Skeletal muscle cell (primary cell): ENCODE results near the gene AP2B1.
"Not testable (repeated sequence)": the region's sequence is repeated elsewhere in the genome, so short reads cannot be mapped to it uniquely, and the experiment has no call there.

ENCODE experiments used
- DNase-seq: peaks from one replicate; pipeline ENCODE4 v3.0.0-alpha.2; 2010; ENCODE audit warnings: low read depth
- H3K4me3 ChIP-seq: 2 replicates; pipeline ENCODE4 v1.5.1; 2011; ENCODE audit warnings: low read depth, mild to moderate bottlenecking, control low read depth, low read length, moderate library complexity

AP2B1 gene

GRCh38 chr17:35587074-35587961, at the start of gene AP2B1:
TSS of gene AP2B1 (plus strand) at chr17:35587322. CDS start at chr17:35594031, 6,709 bp downstream.
- H3K4me3 ChIP-seq: peak within 1 kb of the TSS; percentile 64
- DNase-seq: peak; percentile 87

GRCh38 chr17:35537601-35538141, 49.5 kb upstream of the AP2B1 start, which contains the start of gene SLFN12L:
TSS of gene SLFN12L (minus strand) at chr17:35537678. CDS start at chr17:35522364, 15,314 bp downstream.
- H3K4me3 ChIP-seq: no peak within 1 kb of the TSS
- no peak for DNase-seq

GRCh38 chr17:35539659-35540026, 47.5 kb upstream of the AP2B1 start:
- no peak overlapping the region for H3K4me3 ChIP-seq
- DNase-seq: no peak

- DNase-seq: peak; percentile 18
- H3K4me3 ChIP-seq: no peak overlapping the region
Observed at GRCh38 chr17:35540589-35541404, 46.3 kb upstream of the AP2B1 start.

GRCh38 chr17:35541434-35541833, 45.7 kb upstream of the AP2B1 start:
- no peak for DNase-seq
- no peak overlapping the region for H3K4me3 ChIP-seq

GRCh38 chr17:35542990-35543389, 44.1 kb upstream of the AP2B1 start:
- no peak overlapping the region for H3K4me3 ChIP-seq
- no peak for DNase-seq

- no peak for DNase-seq
- H3K4me3 ChIP-seq: no peak overlapping the region
Observed at GRCh38 chr17:35543856-35544255, 43.3 kb upstream of the AP2B1 start.

GRCh38 chr17:35545150-35545549, 42.0 kb upstream of the AP2B1 start:
- no peak overlapping the region for H3K4me3 ChIP-seq
- no peak for DNase-seq

- no peak overlapping the region for H3K4me3 ChIP-seq
- no peak for DNase-seq
Observed at GRCh38 chr17:35546487-35546886, 40.6 kb upstream of the AP2B1 start.

GRCh38 chr17:35548208-35548810, 38.8 kb upstream of the AP2B1 start:
- DNase-seq: no peak

GRCh38 chr17:35548978-35549377, 38.1 kb upstream of the AP2B1 start:
- H3K4me3 ChIP-seq: no peak overlapping the region
- no peak for DNase-seq

More at GRCh38 chr17:35548208-35548810, 38.8 kb upstream of the AP2B1 start:
- H3K4me3 ChIP-seq: no peak overlapping the region

GRCh38 chr17:35553310-35553709, 33.8 kb upstream of the AP2B1 start:
- no peak for DNase-seq

GRCh38 chr17:35554668-35555067, 32.5 kb upstream of the AP2B1 start:
- no peak for DNase-seq

More at GRCh38 chr17:35553310-35553709, 33.8 kb upstream of the AP2B1 start:
- no peak overlapping the region for H3K4me3 ChIP-seq

GRCh38 chr17:35555691-35556090, 31.4 kb upstream of the AP2B1 start:
- DNase-seq: no peak

More at GRCh38 chr17:35554668-35555067, 32.5 kb upstream of the AP2B1 start:
- H3K4me3 ChIP-seq: no peak overlapping the region

GRCh38 chr17:35557353-35557752, 29.8 kb upstream of the AP2B1 start:
- no peak overlapping the region for H3K4me3 ChIP-seq
- DNase-seq: no peak

More at GRCh38 chr17:35555691-35556090, 31.4 kb upstream of the AP2B1 start:
- H3K4me3 ChIP-seq: no peak overlapping the region

- no peak overlapping the region for H3K4me3 ChIP-seq
- DNase-seq: no peak
Observed at GRCh38 chr17:35559495-35560210, 27.5 kb upstream of the AP2B1 start.

GRCh38 chr17:35560703-35561102, 26.4 kb upstream of the AP2B1 start, which contains the start of gene SLFN14:
TSS of gene SLFN14 (minus strand) at chr17:35560819. CDS start at chr17:35558062, 2,757 bp downstream.
- no peak within 1 kb of the TSS for H3K4me3 ChIP-seq
- DNase-seq: no peak

- not testable (repeated sequence) for DNase-seq, H3K4me3 ChIP-seq
Observed at GRCh38 chr17:35563181-35563580, 23.9 kb upstream of the AP2B1 start.

- DNase-seq: no peak
- peak overlapping the region; percentile 83 for H3K4me3 ChIP-seq
Observed at GRCh38 chr17:35566968-35567367, 20.2 kb upstream of the AP2B1 start.
